A549 treated with AZD2906 at 1 μM for 4 hours (cell line): ENCODE measurements around the gene MAP4K5. TPM values are rescaled to one million over a fixed set of nuclear protein-coding genes. Genes with fewer than 3 reads are reported as not detected.

Experiments
- total RNA-seq: library from RNA; stranded (reverse); fragments of 200-300 nt; extraction: Qiagen RNA extraction; gene quantifications from 5 replicates; pipeline ENCODE4 v1.2.3, GENCODE V29; 2022

MAP4K5 gene
- 28.8 to 37.9 TPM (median 33.2 TPM) in 5 replicates for total RNA-seq

GRCh38 chr14:50532502-50533240 is at the start of gene MAP4K5:
TSS of gene MAP4K5 (minus strand) at chr14:50532569. CDS start at chr14:50532049, 520 bp downstream.

GRCh38 chr14:50559990-50560930 is 27.9 kb upstream of the MAP4K5 start, which contains the start of gene ATL1:
TSS of gene ATL1 (plus strand) at chr14:50560145. CDS start at chr14:50560266, 121 bp downstream.

GRCh38 chr14:50396631-50397389 is 135.6 kb downstream of the MAP4K5 start, which contains the start of gene CDKL1:
TSS of gene CDKL1 (minus strand) at chr14:50396881. CDS start at chr14:50395868, 1,013 bp downstream.

Other genes with a start within 250 kb of the MAP4K5 start
- gene L2HGDH, start 220.3 kb downstream of the MAP4K5 start, total RNA-seq = 8.5 to 12.0 TPM (median 9.9 TPM) in 5 replicates
- 10.7 to 13.9 TPM (median 12.7 TPM) in 5 replicates for gene DMAC2L, start 220.2 kb downstream of the MAP4K5 start, total RNA-seq
- 4.8 to 18.4 TPM (median 7.5 TPM) in 5 replicates for gene CDKL1, start 135.7 kb downstream of the MAP4K5 start, total RNA-seq
- 4.7 to 7.0 TPM (median 5.1 TPM) in 5 replicates for gene ATL1, start 27.6 kb upstream of the MAP4K5 start, total RNA-seq
- 29.2 to 32.5 TPM (median 31.2 TPM) in 5 replicates for gene SAV1, start 135.7 kb upstream of the MAP4K5 start, total RNA-seq